Activated CD4-positive, alpha-beta T cell treated with anti-CD3 and anti-CD28 coated beads, Interleukin-2, amount 50 U/mL, for 16 hours (primary cell): ENCODE data around the gene NIT1.
A peak's percentile ranks its signal among the peaks of the same experiment; 100 is the strongest.

Source experiments
- DNase-seq: peaks from one replicate; pipeline ENCODE4 v3.0.0-alpha.2; 2020

The NIT1 gene

GRCh38 chr1:161084597-161084988 lies 33.3 kb upstream of the NIT1 start:
- no peak for DNase-seq

- no peak for DNase-seq
Measured at GRCh38 chr1:161085165-161085564, 32.7 kb upstream of the NIT1 start.

GRCh38 chr1:161086457-161086856 lies 31.4 kb upstream of the NIT1 start:
- DNase-seq, result no peak

- DNase-seq, result no peak
Measured at GRCh38 chr1:161088587-161089110, 29.3 kb upstream of the NIT1 start.

GRCh38 chr1:161089251-161089924 lies 28.5 kb upstream of the NIT1 start, which contains the start of gene NECTIN4:
NECTIN4 (minus strand) TSS chr1:161089558; CDS start chr1:161089296, 262 bp downstream.
- no peak for DNase-seq

- DNase-seq, result no peak
Measured at GRCh38 chr1:161089938-161090337, 28.0 kb upstream of the NIT1 start.

GRCh38 chr1:161090617-161091016 lies 27.3 kb upstream of the NIT1 start:
- DNase-seq, result no peak

- DNase-seq, result no peak
Measured at GRCh38 chr1:161091093-161091492, 26.8 kb upstream of the NIT1 start.

- DNase-seq, result no peak
Measured at GRCh38 chr1:161091796-161092507, 26.0 kb upstream of the NIT1 start.

- peak; percentile 47 for DNase-seq
Measured at GRCh38 chr1:161092621-161093028, 25.3 kb upstream of the NIT1 start.

GRCh38 chr1:161094481-161094880 lies 23.4 kb upstream of the NIT1 start:
- no peak for DNase-seq

GRCh38 chr1:161095230-161095629 lies 22.7 kb upstream of the NIT1 start:
- no peak for DNase-seq

- no peak for DNase-seq
Measured at GRCh38 chr1:161096015-161096414, 21.9 kb upstream of the NIT1 start.

- no peak for DNase-seq
Measured at GRCh38 chr1:161096530-161096929, 21.4 kb upstream of the NIT1 start.

- DNase-seq, result peak; percentile 88
Measured at GRCh38 chr1:161098210-161099068, 19.5 kb upstream of the NIT1 start, which contains the start of gene KLHDC9. KLHDC9 (plus strand) TSS chr1:161098361; CDS start chr1:161098536, 175 bp downstream.

- DNase-seq, result no peak
Measured at GRCh38 chr1:161099090-161099802, 18.7 kb upstream of the NIT1 start.

- no peak for DNase-seq
Measured at GRCh38 chr1:161100556-161100955, 17.3 kb upstream of the NIT1 start.

- DNase-seq, result no peak
Measured at GRCh38 chr1:161106431-161106830, 11.5 kb upstream of the NIT1 start.

GRCh38 chr1:161111117-161111516 lies 6.8 kb upstream of the NIT1 start:
- DNase-seq, result no peak

- no peak for DNase-seq
Measured at GRCh38 chr1:161111527-161111926, 6.4 kb upstream of the NIT1 start.

GRCh38 chr1:161113915-161114314 lies 4.0 kb upstream of the NIT1 start:
- no peak for DNase-seq

- no peak for DNase-seq
Measured at GRCh38 chr1:161114556-161114955, 3.3 kb upstream of the NIT1 start.
